Left colon (tissue), 2 donors: ENCODE results near the gene GATA5. TPM values are rescaled to one million over a fixed set of nuclear protein-coding genes. Genes with fewer than 3 reads are reported as not detected.
A peak's percentile ranks its signal among the peaks of the same experiment; 100 is the strongest.

Experiments used
- ATAC-seq: fragments of 200-7000 bp; cut with Tn5 transposase; one replicate; pipeline ENCODE4 v1.9.1; 2020; ENCODE audit warnings: mild to moderate bottlenecking, moderate library complexity
- DNase-seq, 2 donors: peaks; one replicate each; pipeline ENCODE4 v3.0.0-alpha.2; 2020
- intact Hi-C, 2 donors: fragments of 100-400 bp; cut with DNase I in 1 of 2; cut with micrococcal nuclease in 1 of 2; formaldehyde crosslinking; loops; one replicate each; pipeline versions ENCODE4 v1.11.2 to v1.14.0; 2022; cut with DNase I, micrococcal nuclease
- total RNA-seq, 2 donors: library from RNA; stranded (reverse); fragmentation: NEBNext Ultra II Directional; extraction: Animal tissue kit (Norgen Biotek cat#: 25700); gene quantifications; one replicate each; pipeline ENCODE4 v1.2.1, GENCODE V29; 2021
- donor health status: DM: no; HTN: no; CAD: no.
- donor health status: DM: yes; HTN: yes; CAD: no.

GATA5 gene
- total RNA-seq, 2 donors from 2014 or later: not detected

GRCh38 chr20:62507323-62507722 is 31.5 kb upstream of the GATA5 start:
- no peak for DNase-seq
- intact Hi-C loops: loop anchor here in 1 of 2 donors (10.0 kb wide), 1 partner anchor 97 kb away; no protein-coding TSS in a partner anchor
- no peak for ATAC-seq

- DNase-seq (no peak), ATAC-seq (no peak)
- intact Hi-C loops: loop anchor here in 1 of 2 donors (10.0 kb wide), 1 partner anchor 98 kb away; no protein-coding TSS in a partner anchor
Observed at GRCh38 chr20:62506791-62507190, 31.0 kb upstream of the GATA5 start.

GRCh38 chr20:62506087-62506486 is 30.3 kb upstream of the GATA5 start:
- intact Hi-C loops: loop anchor here in 1 of 2 donors (10.0 kb wide), 1 partner anchor 99 kb away; no protein-coding TSS in a partner anchor
- ATAC-seq (no peak), DNase-seq (no peak)

- DNase-seq: no peak
- no peak for ATAC-seq
- intact Hi-C loops: loop anchor here in 1 of 2 donors (10.0 kb wide), 1 partner anchor 99 kb away; no protein-coding TSS in a partner anchor
Observed at GRCh38 chr20:62505337-62506045, 29.7 kb upstream of the GATA5 start.

GRCh38 chr20:62504323-62504722 is 28.5 kb upstream of the GATA5 start:
- DNase-seq (no peak), ATAC-seq (no peak)
- intact Hi-C loops: loop anchor here in 1 of 2 donors (10.0 kb wide), 1 partner anchor 100 kb away; no protein-coding TSS in a partner anchor

GRCh38 chr20:62503401-62504178 is 27.8 kb upstream of the GATA5 start:
- ATAC-seq: no peak
- intact Hi-C loops: loop anchor here in 1 of 2 donors (10.0 kb wide), 1 partner anchor 101 kb away; no protein-coding TSS in a partner anchor

GRCh38 chr20:62502496-62503095 is 26.8 kb upstream of the GATA5 start:
- no peak for DNase-seq
- intact Hi-C loops: loop anchor here in 1 of 2 donors (10.0 kb wide), 1 partner anchor 102 kb away; no protein-coding TSS in a partner anchor
- ATAC-seq: no peak

More at GRCh38 chr20:62503401-62504178, 27.8 kb upstream of the GATA5 start:
- DNase-seq: no peak

GRCh38 chr20:62501801-62502495 is 26.2 kb upstream of the GATA5 start:
- ATAC-seq: no peak
- intact Hi-C loops: loop anchor here (2.0 to 10.0 kb wide), 2 partner anchors 103 to 115 kb away; no protein-coding TSS in a partner anchor

GRCh38 chr20:62500237-62500864 is 24.6 kb upstream of the GATA5 start:
- peak; percentile 54 to 84 for DNase-seq
- intact Hi-C loops: loop anchor here (2.0 to 10.0 kb wide), 2 partner anchors 104 to 116 kb away; no protein-coding TSS in a partner anchor
- peak; percentile 81 for ATAC-seq

More at GRCh38 chr20:62501801-62502495, 26.2 kb upstream of the GATA5 start:
- DNase-seq: no peak

GRCh38 chr20:62499758-62500236 is 24.0 kb upstream of the GATA5 start:
- peak; percentile 4 for ATAC-seq
- intact Hi-C loops: loop anchor here (2.0 to 10.0 kb wide), 2 partner anchors 105 to 117 kb away; no protein-coding TSS in a partner anchor
- no peak for DNase-seq

GRCh38 chr20:62498874-62499273 is 23.1 kb upstream of the GATA5 start:
- intact Hi-C loops: no loop called here
- no peak for DNase-seq
- ATAC-seq: no peak

- ATAC-seq (peak; percentile 41), DNase-seq (peak in 1 of 2 donors; percentile 43)
- intact Hi-C loops: no loop called here
Observed at GRCh38 chr20:62496568-62497218, 20.9 kb upstream of the GATA5 start.

GRCh38 chr20:62495749-62496567 is 20.2 kb upstream of the GATA5 start:
- ATAC-seq (no peak), DNase-seq (no peak)
- intact Hi-C loops: no loop called here

- ATAC-seq (no peak), DNase-seq (no peak)
- intact Hi-C loops: no loop called here
Observed at GRCh38 chr20:62494980-62495748, 19.4 kb upstream of the GATA5 start.

GRCh38 chr20:62494537-62494936 is 18.7 kb upstream of the GATA5 start:
- no peak for ATAC-seq
- no peak for DNase-seq
- intact Hi-C loops: no loop called here

- intact Hi-C loops: no loop called here
- ATAC-seq (no peak), DNase-seq (no peak)
Observed at GRCh38 chr20:62493886-62494285, 18.1 kb upstream of the GATA5 start.
